Thyroid gland (tissue), 4 donors: Measurements from ENCODE around the gene TLX2. TPM values are rescaled to one million over a fixed set of nuclear protein-coding genes. Genes with fewer than 3 reads are reported as not detected.

Experiments used
- DNase-seq, 2 donors: peaks; one replicate each; pipeline ENCODE4 v3.0.0-alpha.2; 2019
- H3K27ac ChIP-seq, 3 donors: fragments of 200-600 bp; sonication (generic); 1 replicate in 2 of 3; 2 replicates in 1 of 3; pipeline ENCODE4 v1.5.1; 2016 to 2019; ENCODE audit warnings: mild to moderate bottlenecking in 1 of 3, moderate library complexity in 1 of 3
- H3K27me3 ChIP-seq: fragments of 200-600 bp; sonication (generic); one replicate; pipeline ENCODE4 v1.5.1; 2019
- H3K36me3 ChIP-seq, 2 donors: fragments of 200-600 bp; sonication (generic); one replicate each; pipeline ENCODE4 v1.5.1; 2016 to 2019
- H3K4me1 ChIP-seq, 2 donors: fragments of 200-600 bp; sonication (generic); one replicate each; pipeline ENCODE4 v1.5.1; 2017 to 2019
- H3K4me3 ChIP-seq, 3 donors: fragments of 200-600 bp; sonication (generic); replicated peaks in 1 of 3; 1 replicate in 2 of 3; 2 replicates in 1 of 3; pipeline ENCODE4 v1.5.1; 2016; ENCODE audit warnings: mild to moderate bottlenecking in 1 of 3
- H3K9me3 ChIP-seq: fragments of 200-600 bp; sonication (generic); one replicate; pipeline ENCODE4 v1.5.1; 2017
- CTCF ChIP-seq, 6 experiments: fragments of 200-600 bp in 3 of 6; fragments of 450-650 bp in 3 of 6; sonication (generic) in 3 of 6; IDR thresholded peaks; one replicate each; pipeline ENCODE4 v1.5.1; 2016 to 2019; ENCODE audit warnings: antibody characterized with exemption in 6 of 6, mild to moderate bottlenecking in 2 of 6, inconsistent platforms in 1 of 6, moderate library complexity in 1 of 6
- POLR2A ChIP-seq, 2 donors: fragments of 450-650 bp; IDR thresholded peaks; one replicate each; pipeline ENCODE4 v1.6.1; 2017; ENCODE audit warnings: antibody characterized with exemption in 2 of 2, mild to moderate bottlenecking in 2 of 2, moderate library complexity in 1 of 2
- WGBS, 2 donors: methylation state at CpG; one replicate each; pipeline ENCODE4 v1.1.5; 2017; 5-methylcytosine and 5-hydroxymethylcytosine counted together
- intact Hi-C: fragments of 100-400 bp; cut with DNase I; formaldehyde crosslinking; loops from one replicate; pipeline ENCODE4 v1.15.1; 2023
- total RNA-seq, 4 donors: library from RNA; depleted of rRNA; stranded (reverse); fragments of >200 nt; gene quantifications; one replicate each; pipeline ENCODE4 v1.2.3, GENCODE V29; 2016

TLX2 gene
- total RNA-seq, 4 donors from 2014 or later = not detected

DNA sequence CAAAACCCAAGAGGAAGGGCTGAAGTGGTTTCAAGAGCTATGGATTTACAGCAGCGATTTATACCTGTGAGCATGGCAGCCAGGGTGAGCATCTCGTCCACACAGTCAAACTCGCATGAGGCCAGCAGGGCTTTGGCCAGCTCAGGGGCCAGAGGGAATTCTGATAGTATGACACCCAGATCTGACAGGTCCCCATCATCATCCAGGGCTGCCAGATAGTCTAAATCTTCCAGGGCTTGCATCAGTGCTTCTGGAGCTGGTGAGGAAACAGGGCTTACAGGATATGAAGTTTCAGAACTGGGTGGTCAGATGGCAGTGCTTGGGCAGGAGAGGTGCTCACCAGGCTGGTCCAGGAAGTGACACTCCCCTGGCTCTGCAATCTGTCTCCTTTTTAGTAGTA lies 8.3 kb downstream of the TLX2 start:
- Histone ChIP-seq H3K9me3 (no peaks in the 10 kb centered on the region), H3K36me3 (peaks cover 13 to 19% of the 10 kb centered on the region in 2 donors), H3K4me1 (no peaks in the 10 kb centered on the region), H3K27ac (no peak overlapping the region), H3K4me3 (no peak overlapping the region), H3K27me3 (peaks cover under 1% of the 10 kb centered on the region)
- TF ChIP-seq CTCF (IDR thresholded peaks at IDR 0.05) (no peak), POLR2A (IDR thresholded peaks at IDR 0.05) (no peak)
- no peak for DNase-seq
- intact Hi-C loops = loop anchor here (10.0 kb wide), 1 partner anchor 62 kb away; no protein-coding TSS in a partner anchor
- 61 to 83% methylated on average over 3 of the region's 3 CpGs for WGBS, 2 donors

- TF ChIP-seq CTCF (IDR thresholded peaks at IDR 0.05) (no peak), POLR2A (IDR thresholded peaks at IDR 0.05) (no peak)
- Histone ChIP-seq H3K9me3 (no peaks in the 10 kb centered on the region), H3K27me3 (no peaks in the 10 kb centered on the region), H3K36me3 (peaks cover 15 to 23% of the 10 kb centered on the region in 2 donors), H3K4me3 (no peak overlapping the region), H3K4me1 (peaks cover 10% of the 10 kb centered on the region in 2 donors), H3K27ac (no peak overlapping the region)
- 78 to 95% methylated on average over 4 to 9 of the region's 9 CpGs for WGBS, 2 donors
- intact Hi-C loops = loop anchor here (10.0 kb wide), 1 partner anchor 61 kb away; no protein-coding TSS in a partner anchor
- no peak for DNase-seq
Measured at GRCh38 chr2:74524005-74524404, 9.8 kb downstream of the TLX2 start.

DNA sequence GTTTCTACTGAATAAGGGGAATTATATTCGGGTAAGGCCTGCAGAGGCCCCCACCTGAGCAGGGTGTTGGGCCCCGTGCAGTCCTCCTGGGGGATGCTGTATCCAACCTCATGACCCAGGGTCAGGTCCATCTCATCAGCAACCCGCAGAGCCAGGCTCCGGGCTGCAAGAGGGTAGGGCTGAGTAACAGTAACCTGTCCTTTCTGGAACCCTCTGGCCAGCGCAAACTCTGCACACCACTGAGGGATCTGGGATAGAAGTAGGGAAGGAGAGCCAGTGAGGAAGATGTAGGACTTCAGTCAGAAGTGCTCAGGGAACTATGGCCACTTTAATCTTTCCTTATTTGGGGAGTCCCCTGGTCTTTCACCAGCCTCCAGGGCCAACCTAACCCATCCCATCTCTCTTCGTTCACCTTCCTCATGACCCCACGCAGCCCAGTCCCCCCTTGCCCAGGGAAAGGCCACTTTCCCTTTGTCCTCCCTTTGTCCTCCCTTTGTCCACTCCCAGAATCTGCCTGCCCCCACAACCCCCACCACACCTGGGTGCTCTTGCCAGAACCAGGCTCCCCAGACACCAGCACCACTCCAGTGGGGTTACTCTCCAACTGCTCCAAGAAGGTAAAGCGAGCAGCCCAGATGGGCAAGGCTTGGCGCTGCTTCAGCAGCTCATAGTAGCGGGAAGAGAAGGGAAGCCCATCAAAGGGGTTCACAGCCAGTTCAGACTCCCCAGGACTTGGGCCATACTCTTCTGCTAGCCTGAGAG lies 10.9 kb downstream of the TLX2 start:
- H3K4me3 ChIP-seq = no peak overlapping the region
- peaks cover 10 to 11% of the 10 kb centered on the region in 2 donors for H3K4me1 ChIP-seq
- TF ChIP-seq CTCF (IDR thresholded peaks at IDR 0.05) (no peak), POLR2A (IDR thresholded peaks at IDR 0.05) (no peak)
- H3K36me3 ChIP-seq = peaks cover 15 to 23% of the 10 kb centered on the region in 2 donors
- H3K27ac ChIP-seq = no peak overlapping the region
- no peak for DNase-seq
- H3K9me3 ChIP-seq = no peaks in the 10 kb centered on the region
- H3K27me3 ChIP-seq = no peaks in the 10 kb centered on the region
- intact Hi-C loops = loop anchor here (10.0 kb wide), 1 partner anchor 60 kb away; no protein-coding TSS in a partner anchor
- WGBS, 2 donors = 95 to 96% methylated on average over 10 of the region's 10 CpGs

GRCh38 chr2:74525717-74526648 lies 11.7 kb downstream of the TLX2 start, which contains the start of gene DQX1:
Gene DQX1, minus strand, starts transcription at chr2:74526231. Its CDS starts 502 bp downstream, at chr2:74525729.
- Histone ChIP-seq H3K9me3 (no peaks in the 10 kb centered on the region), H3K4me3 (no peak within 1 kb of the TSS), H3K27me3 (no peaks in the 10 kb centered on the region), H3K4me1 (peaks cover 10 to 16% of the 10 kb centered on the region in 2 donors), H3K27ac (no peak within 1 kb of the TSS), H3K36me3 (peaks cover 15 to 23% of the 10 kb centered on the region in 2 donors)
- TF ChIP-seq CTCF (IDR thresholded peaks at IDR 0.05) (no peak), POLR2A (IDR thresholded peaks at IDR 0.05) (no peak)
- 94 to 96% methylated on average over 11 of the region's 11 CpGs for WGBS, 2 donors
- DNase-seq = no peak
- intact Hi-C loops = loop anchor here (10.0 kb wide), 1 partner anchor 59 kb away; no protein-coding TSS in a partner anchor
